VCaP (cell line): Measurements from ENCODE around the gene ZNF492.
"Not testable (repeated sequence)": the region's sequence is repeated elsewhere in the genome, so short reads cannot be mapped to it uniquely, and the experiment has no call there.

Experiments used
- H3K27ac ChIP-seq: fragments of 450-650 bp; 2 replicates; pipeline ENCODE4 v1.5.1; 2017
- TF ChIP-seq, protein P1 (sequence below): fragments of 450-650 bp; conservative IDR thresholded peaks from 2 replicates; pipeline ENCODE4 v1.5.1; 2017; ENCODE audit warnings: mild to moderate bottlenecking, moderate library complexity

The ZNF492 gene

DNA sequence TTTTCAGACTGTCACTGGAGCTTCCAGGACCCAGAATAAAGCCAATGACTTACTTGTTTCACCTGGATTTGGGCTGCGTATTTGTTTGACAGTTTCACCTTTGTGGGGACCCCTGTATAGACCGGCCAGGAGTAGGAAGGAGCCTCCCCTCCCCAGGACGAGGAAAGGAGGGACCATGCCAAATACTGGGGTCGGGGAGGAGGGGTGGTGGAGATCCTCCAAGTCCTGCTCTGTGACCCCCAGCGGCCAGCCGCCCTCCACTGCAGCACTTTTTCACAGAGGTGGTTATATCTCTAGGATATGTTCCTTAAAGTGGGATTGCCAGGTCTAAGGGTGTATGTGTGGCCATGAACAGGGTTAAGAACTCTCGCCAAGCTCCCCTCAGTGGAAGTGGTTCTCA, 25.7 kb upstream of the ZNF492 start:
- TF ChIP-seq, protein P1, sequence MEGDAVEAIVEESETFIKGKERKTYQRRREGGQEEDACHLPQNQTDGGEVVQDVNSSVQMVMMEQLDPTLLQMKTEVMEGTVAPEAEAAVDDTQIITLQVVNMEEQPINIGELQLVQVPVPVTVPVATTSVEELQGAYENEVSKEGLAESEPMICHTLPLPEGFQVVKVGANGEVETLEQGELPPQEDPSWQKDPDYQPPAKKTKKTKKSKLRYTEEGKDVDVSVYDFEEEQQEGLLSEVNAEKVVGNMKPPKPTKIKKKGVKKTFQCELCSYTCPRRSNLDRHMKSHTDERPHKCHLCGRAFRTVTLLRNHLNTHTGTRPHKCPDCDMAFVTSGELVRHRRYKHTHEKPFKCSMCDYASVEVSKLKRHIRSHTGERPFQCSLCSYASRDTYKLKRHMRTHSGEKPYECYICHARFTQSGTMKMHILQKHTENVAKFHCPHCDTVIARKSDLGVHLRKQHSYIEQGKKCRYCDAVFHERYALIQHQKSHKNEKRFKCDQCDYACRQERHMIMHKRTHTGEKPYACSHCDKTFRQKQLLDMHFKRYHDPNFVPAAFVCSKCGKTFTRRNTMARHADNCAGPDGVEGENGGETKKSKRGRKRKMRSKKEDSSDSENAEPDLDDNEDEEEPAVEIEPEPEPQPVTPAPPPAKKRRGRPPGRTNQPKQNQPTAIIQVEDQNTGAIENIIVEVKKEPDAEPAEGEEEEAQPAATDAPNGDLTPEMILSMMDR: no peak
- H3K27ac ChIP-seq: no peak overlapping the region

DNA sequence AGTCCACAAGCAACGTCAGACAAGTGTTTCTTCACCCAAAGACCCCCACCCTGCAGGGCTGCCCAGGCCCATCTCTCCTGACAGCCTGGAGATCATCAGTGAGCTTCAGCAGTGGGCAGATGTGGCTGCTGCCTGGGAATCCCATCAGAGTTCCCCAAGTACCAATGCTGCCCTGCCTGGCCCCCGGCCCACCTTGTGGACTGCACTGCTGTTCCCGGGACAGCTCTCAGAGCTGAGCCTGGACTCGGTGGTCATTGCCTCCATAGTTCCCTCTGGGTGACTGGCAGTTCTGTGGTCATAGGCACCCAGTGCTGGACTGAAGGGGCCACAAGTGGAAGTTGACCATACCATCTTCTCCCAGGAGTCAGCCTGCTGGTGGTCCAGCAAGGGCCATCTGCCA, 24.5 kb upstream of the ZNF492 start:
- TF ChIP-seq, protein P1: no peak
- no peak overlapping the region for H3K27ac ChIP-seq

DNA sequence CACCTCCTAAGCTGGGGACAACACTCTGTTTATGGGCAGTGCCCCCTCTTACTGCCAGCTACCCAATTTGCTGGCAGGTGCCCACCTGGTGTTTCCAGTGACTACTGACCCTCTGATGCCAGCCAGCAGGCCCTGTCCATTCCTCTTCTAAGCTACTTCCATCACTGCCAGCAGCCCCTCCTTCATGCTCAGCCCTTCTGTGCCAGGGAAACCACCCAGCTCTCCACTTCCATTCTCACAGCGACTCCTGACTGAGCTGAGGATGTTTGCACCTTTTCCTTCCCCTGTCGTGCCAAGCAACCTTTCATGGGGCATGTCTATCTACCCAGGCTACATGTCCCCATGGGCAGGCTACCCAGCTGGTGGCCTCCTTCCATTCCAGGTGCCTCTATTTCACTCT, 24.0 kb upstream of the ZNF492 start:
- no peak overlapping the region for H3K27ac ChIP-seq
- TF ChIP-seq, protein P1: no peak

DNA sequence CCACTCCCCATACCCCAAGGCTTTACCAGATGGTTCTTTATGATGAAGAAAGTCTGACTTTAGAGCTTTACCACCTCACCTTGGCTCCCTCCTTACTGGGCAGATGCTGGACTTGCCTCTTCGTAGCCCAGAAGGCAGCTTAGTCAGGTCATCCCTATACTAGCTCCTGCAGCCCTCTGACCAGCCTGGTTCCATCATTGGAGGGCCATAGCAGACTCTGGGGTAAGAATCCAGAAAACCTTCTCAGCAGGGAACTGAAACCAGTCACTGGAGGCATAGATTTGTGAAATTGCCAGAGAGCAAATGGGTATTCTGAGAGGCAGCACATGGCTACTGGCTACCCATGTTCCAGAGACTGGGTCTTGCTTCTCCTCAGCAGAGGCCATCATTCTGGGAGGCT, 21.8 kb upstream of the ZNF492 start:
- H3K27ac ChIP-seq: no peak overlapping the region
- TF ChIP-seq, protein P1: no peak

DNA sequence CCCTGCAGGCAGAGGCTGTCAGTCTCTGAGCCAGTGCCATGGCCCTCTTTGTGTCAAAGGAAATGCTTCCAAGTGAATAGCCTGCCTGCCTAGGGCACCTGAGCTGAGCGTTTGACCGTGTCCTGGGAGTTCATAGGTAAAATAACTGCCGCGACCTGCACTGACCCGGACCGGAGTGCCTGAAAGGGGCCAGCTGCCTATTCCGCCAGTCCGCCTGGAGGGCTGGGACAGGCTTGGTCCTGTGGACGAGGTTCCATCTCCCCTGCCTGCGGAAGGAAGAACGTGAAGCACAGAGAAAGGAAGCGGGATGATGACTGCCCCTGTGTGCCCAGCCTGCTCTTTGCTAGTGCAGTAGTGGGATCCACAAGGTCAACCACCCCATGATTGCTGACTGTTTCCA, 17.5 kb upstream of the ZNF492 start:
- TF ChIP-seq, protein P1: no peak
- H3K27ac ChIP-seq: no peak overlapping the region

DNA sequence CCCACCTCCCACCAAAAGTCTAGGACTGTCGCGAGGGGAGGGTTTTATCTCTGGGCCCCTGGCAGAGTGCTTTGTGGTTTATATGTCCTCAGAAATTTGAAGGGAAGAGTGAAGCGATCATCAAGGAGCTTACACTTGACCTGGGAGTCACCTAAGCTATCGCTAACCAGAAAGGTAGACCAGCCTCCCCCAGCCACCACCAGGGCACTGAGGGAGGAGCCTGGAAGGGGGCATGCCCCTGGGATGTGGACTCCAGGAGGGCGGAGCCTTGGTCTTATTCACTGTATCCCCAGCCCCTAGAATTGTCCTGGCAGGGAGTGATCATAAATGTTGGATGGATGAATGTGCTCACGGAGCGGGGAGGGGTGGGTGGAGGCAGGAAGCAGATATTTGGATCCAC, 16.9 kb upstream of the ZNF492 start:
- H3K27ac ChIP-seq: not testable (repeated sequence)

DNA sequence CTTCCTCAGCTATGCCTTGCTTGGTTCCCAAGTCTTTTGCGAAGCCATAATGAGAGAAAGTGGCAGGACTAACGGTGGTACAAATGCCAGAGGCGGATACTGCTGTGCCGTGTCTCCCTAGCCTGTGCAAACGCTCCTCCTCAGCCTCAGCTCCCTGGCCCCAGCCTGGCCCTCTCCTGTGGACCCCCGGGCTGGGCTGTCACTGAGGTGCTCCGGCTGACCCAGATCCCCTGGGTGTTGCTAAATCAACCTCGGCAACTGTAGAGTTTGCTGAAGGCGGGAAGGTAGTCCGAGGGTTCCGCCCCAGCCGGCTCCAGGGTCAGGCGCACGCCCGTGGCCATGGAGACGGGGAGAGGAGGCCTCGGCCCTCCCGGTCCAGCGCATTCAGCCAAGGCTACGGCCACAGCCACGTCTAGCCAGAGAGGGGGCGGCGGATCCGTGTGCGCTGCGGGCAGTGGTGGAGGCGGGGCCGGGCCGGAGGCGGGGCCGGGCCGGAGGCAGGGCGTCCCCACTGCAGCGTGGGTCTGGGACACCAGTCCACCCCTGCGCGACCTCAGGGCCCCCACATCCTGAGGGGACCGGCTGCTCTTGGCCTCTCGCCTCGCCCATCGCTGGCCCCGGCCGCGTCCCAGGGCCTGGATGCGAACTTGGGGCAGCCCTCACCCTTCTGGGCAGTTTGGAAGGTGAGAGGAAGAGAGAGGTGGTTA, 16.4 kb upstream of the ZNF492 start:
- no peak overlapping the region for H3K27ac ChIP-seq
- TF ChIP-seq, protein P1: no peak

DNA sequence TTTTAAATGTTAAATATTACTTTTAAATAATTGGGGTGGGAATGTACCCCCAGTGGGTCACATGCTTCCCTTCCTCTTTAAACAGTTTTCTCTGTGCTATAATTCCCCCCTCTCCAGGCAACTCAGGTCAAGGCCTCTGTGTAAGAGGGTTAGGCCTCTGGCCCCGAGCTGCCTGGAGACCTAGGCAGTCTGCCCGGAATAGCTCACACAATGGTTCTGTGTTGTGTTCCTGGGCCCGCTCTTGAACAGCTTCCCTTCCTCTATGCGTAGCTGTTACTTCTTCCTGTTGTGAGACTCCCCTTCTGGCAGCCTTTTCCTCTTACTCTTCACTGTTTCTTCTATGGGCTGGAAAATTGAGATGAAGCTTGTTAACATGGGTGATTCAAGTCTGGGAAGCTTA, 14.8 kb upstream of the ZNF492 start:
- TF ChIP-seq, protein P1: no peak

More for the DNA sequence above, 14.8 kb upstream of the ZNF492 start:
- no peak overlapping the region for H3K27ac ChIP-seq
